Measurements from ENCODE around the gene OSBPL9.
A peak's percentile ranks its signal among the peaks of the same experiment; 100 is the strongest.

The OSBPL9 gene

GRCh38 chr1:51616903-51617708 lies at the start of gene OSBPL9:
Gene OSBPL9 (plus strand): TSS chr1:51617092. CDS start chr1:51617111, 19 bp downstream.
- H3K27me3 ChIP-seq (replicated peaks; ENCODE audit: control insufficient read depth, insufficient read depth, low read length) = no peaks in the 10 kb centered on the region; the same call in 1 of the 2 replicates
- DNase-seq (ENCODE audit: extremely low read depth, insufficient read length) = peak; percentile 87
- peak within 1 kb of the TSS; percentile 69 for H3K4me3 ChIP-seq (replicated peaks; ENCODE audit: low read depth, low read length)
- H3K36me3 ChIP-seq (ENCODE audit: control insufficient read depth, insufficient read depth, low read length) = no peaks in the 10 kb centered on the region
- TF ChIP-seq CTCF (IDR thresholded peaks at IDR 0.05; ENCODE audit: insufficient read depth, low read length, poor library complexity, severe bottlenecking) = no peak

- no peak for DNase-seq (ENCODE audit: extremely low read depth, insufficient read length)
- Histone ChIP-seq H3K36me3 (ENCODE audit: control insufficient read depth, insufficient read depth, low read length) (no peaks in the 10 kb centered on the region), H3K4me3 (replicated peaks; ENCODE audit: low read depth, low read length) (no peak overlapping the region), H3K27me3 (replicated peaks; ENCODE audit: control insufficient read depth, insufficient read depth, low read length) (no peaks in the 10 kb centered on the region)
- TF ChIP-seq CTCF (IDR thresholded peaks at IDR 0.05; ENCODE audit: insufficient read depth, low read length, poor library complexity, severe bottlenecking) = no peak
These were observed 49.2 kb upstream of the OSBPL9 start for GRCh38 chr1:51567653-51568052.

GRCh38 chr1:51568231-51568935 lies 48.5 kb upstream of the OSBPL9 start:
- DNase-seq (ENCODE audit: extremely low read depth, insufficient read length) = no peak
- Histone ChIP-seq H3K4me3 (replicated peaks; ENCODE audit: low read depth, low read length) (no peak overlapping the region), H3K27me3 (replicated peaks; ENCODE audit: control insufficient read depth, insufficient read depth, low read length) (no peaks in the 10 kb centered on the region), H3K36me3 (ENCODE audit: control insufficient read depth, insufficient read depth, low read length) (no peaks in the 10 kb centered on the region)
- no peak for TF ChIP-seq CTCF (IDR thresholded peaks at IDR 0.05; ENCODE audit: insufficient read depth, low read length, poor library complexity, severe bottlenecking)

- Histone ChIP-seq H3K36me3 (ENCODE audit: control insufficient read depth, insufficient read depth, low read length) (no peaks in the 10 kb centered on the region), H3K4me3 (replicated peaks; ENCODE audit: low read depth, low read length) (peak overlapping the region; percentile 19), H3K27me3 (replicated peaks; ENCODE audit: control insufficient read depth, insufficient read depth, low read length) (no peaks in the 10 kb centered on the region)
- DNase-seq (ENCODE audit: extremely low read depth, insufficient read length) = peak; percentile 67
- TF ChIP-seq CTCF (IDR thresholded peaks at IDR 0.05; ENCODE audit: insufficient read depth, low read length, poor library complexity, severe bottlenecking) = peak; percentile 8
These were observed 47.4 kb upstream of the OSBPL9 start for GRCh38 chr1:51569284-51570062.

- peak; percentile 56 for DNase-seq (ENCODE audit: extremely low read depth, insufficient read length)
- Histone ChIP-seq H3K36me3 (ENCODE audit: control insufficient read depth, insufficient read depth, low read length) (no peaks in the 10 kb centered on the region), H3K27me3 (replicated peaks; ENCODE audit: control insufficient read depth, insufficient read depth, low read length) (no peaks in the 10 kb centered on the region), H3K4me3 (replicated peaks; ENCODE audit: low read depth, low read length) (no peak overlapping the region; the same call in 1 of the 2 replicates)
- TF ChIP-seq CTCF (IDR thresholded peaks at IDR 0.05; ENCODE audit: insufficient read depth, low read length, poor library complexity, severe bottlenecking) = no peak
These were observed 46.7 kb upstream of the OSBPL9 start for GRCh38 chr1:51570063-51570710.
